Panc1 (cell line): Measurements from ENCODE around the gene KLC1.

Experiments
- POLR2AphosphoS5 ChIP-seq: IDR thresholded peaks from 2 replicates; pipeline ENCODE4 v1.6.1; 2012; ENCODE audit warnings: mild to moderate bottlenecking, low read depth, low read length, moderate library complexity
- SIN3A ChIP-seq: IDR thresholded peaks from 2 replicates; pipeline ENCODE4 v1.6.1; 2012; ENCODE audit warnings: low read depth, mild to moderate bottlenecking, low read length, moderate library complexity, borderline replicate concordance; ENCODE audit not compliant: insufficient read depth
- TCF7L2 ChIP-seq: IDR thresholded peaks from 2 replicates; pipeline ENCODE4 v1.6.1; 2011; ENCODE audit warnings: mild to moderate bottlenecking, low read depth, low read length, inconsistent platforms
- TF ChIP-seq, protein P1 (sequence below): fragments of 450-650 bp; IDR thresholded peaks from 2 replicates; pipeline ENCODE4 v1.5.1; 2017; ENCODE audit warnings: mild to moderate bottlenecking

DNA sequence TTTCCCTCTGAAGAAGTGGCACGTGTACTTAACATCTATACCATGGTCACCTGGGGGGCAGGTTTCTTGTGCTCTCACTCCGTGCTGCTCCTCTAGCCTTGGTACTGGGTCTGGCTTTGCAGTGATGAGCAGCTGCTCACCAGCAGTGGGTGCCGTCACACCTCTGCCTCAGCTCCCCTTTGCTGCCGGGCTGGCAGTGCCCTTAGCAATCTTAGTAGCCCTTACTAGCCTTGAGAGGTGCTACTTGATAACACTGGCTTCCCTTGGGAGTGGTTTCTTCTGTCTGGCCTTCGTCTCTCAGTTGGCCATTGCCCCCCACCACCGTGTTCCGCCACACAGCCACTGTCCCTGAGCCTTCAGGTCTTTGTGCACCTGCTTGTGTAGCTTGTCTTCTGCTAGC is 22.6 kb downstream of the KLC1 start:
- TF ChIP-seq, protein P1, sequence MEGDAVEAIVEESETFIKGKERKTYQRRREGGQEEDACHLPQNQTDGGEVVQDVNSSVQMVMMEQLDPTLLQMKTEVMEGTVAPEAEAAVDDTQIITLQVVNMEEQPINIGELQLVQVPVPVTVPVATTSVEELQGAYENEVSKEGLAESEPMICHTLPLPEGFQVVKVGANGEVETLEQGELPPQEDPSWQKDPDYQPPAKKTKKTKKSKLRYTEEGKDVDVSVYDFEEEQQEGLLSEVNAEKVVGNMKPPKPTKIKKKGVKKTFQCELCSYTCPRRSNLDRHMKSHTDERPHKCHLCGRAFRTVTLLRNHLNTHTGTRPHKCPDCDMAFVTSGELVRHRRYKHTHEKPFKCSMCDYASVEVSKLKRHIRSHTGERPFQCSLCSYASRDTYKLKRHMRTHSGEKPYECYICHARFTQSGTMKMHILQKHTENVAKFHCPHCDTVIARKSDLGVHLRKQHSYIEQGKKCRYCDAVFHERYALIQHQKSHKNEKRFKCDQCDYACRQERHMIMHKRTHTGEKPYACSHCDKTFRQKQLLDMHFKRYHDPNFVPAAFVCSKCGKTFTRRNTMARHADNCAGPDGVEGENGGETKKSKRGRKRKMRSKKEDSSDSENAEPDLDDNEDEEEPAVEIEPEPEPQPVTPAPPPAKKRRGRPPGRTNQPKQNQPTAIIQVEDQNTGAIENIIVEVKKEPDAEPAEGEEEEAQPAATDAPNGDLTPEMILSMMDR: no peak
- no peak for TF ChIP-seq SIN3A
- no peak for TF ChIP-seq POLR2AphosphoS5
- TF ChIP-seq TCF7L2: no peak
